WERI-Rb-1 (cell line): ENCODE results near the gene SHROOM3.

ENCODE experiments used
- DNase-seq: peaks from one replicate; pipeline ENCODE4 v3.0.0-alpha.2; 2020
- H3K27ac ChIP-seq: fragments of 250-450 bp; sonication (Bioruptor Pico); 2 replicates; pipeline ENCODE4 v1.5.1; 2020; ENCODE audit warnings: mild to moderate bottlenecking, moderate library complexity
- H3K27me3 ChIP-seq: fragments of 250-450 bp; sonication (Bioruptor Pico); 2 replicates; pipeline ENCODE4 v1.5.1; 2021; ENCODE audit warnings: mild to moderate bottlenecking, low read depth, moderate library complexity; ENCODE audit not compliant: insufficient read depth, severe bottlenecking
- H3K36me3 ChIP-seq: fragments of 250-450 bp; sonication (Bioruptor Pico); 2 replicates; pipeline ENCODE4 v1.5.1; 2020; ENCODE audit warnings: mild to moderate bottlenecking, moderate library complexity
- H3K4me3 ChIP-seq: 2 replicates; pipeline ENCODE4 v1.5.1; 2011; ENCODE audit warnings: low read depth, mild to moderate bottlenecking, control low read depth, low read length
- H3K9me3 ChIP-seq: fragments of 250-450 bp; sonication (Bioruptor Pico); 2 replicates; pipeline ENCODE4 v1.5.1; 2021; ENCODE audit warnings: mild to moderate bottlenecking, moderate library complexity; ENCODE audit not compliant: severe bottlenecking
- CTCF ChIP-seq: IDR thresholded peaks from 2 replicates; pipeline ENCODE4 v1.5.1; 2011; ENCODE audit warnings: low read depth, mild to moderate bottlenecking, control low read depth, inconsistent platforms, low read length

SHROOM3 gene

GRCh38 chr4:76687746-76688448 lies 252.9 kb downstream of the SHROOM3 start:
- TF ChIP-seq CTCF = no peak
- Histone ChIP-seq H3K9me3 (no peaks in the 10 kb centered on the region), H3K27me3 (no peaks in the 10 kb centered on the region), H3K27ac (peak overlapping the region; percentile 72), H3K36me3 (no peaks in the 10 kb centered on the region), H3K4me3 (peak overlapping the region; percentile 86)
- peak; percentile 70 for DNase-seq

GRCh38 chr4:76688619-76689144 lies 253.7 kb downstream of the SHROOM3 start:
- Histone ChIP-seq H3K36me3 (no peaks in the 10 kb centered on the region), H3K27me3 (no peaks in the 10 kb centered on the region), H3K27ac (peak overlapping the region; percentile 72), H3K4me3 (peak overlapping the region; percentile 86), H3K9me3 (no peaks in the 10 kb centered on the region)
- TF ChIP-seq CTCF = no peak
- no peak for DNase-seq

- TF ChIP-seq CTCF = no peak
- DNase-seq = peak; percentile 73
- H3K36me3 ChIP-seq = no peaks in the 10 kb centered on the region
- H3K4me3 ChIP-seq = peak overlapping the region; percentile 86
- H3K27ac ChIP-seq = peak overlapping the region; percentile 72
- no peaks in the 10 kb centered on the region for H3K27me3 ChIP-seq
- H3K9me3 ChIP-seq = no peaks in the 10 kb centered on the region
Measured at GRCh38 chr4:76689145-76689817, 254.3 kb downstream of the SHROOM3 start.

- H3K9me3 ChIP-seq = no peaks in the 10 kb centered on the region
- H3K4me3 ChIP-seq = peak overlapping the region; percentile 86
- no peaks in the 10 kb centered on the region for H3K36me3 ChIP-seq
- peak overlapping the region; percentile 72 for H3K27ac ChIP-seq
- no peak for DNase-seq
- no peaks in the 10 kb centered on the region for H3K27me3 ChIP-seq
- no peak for TF ChIP-seq CTCF
Measured at GRCh38 chr4:76690011-76690905, 255.2 kb downstream of the SHROOM3 start.

DNA sequence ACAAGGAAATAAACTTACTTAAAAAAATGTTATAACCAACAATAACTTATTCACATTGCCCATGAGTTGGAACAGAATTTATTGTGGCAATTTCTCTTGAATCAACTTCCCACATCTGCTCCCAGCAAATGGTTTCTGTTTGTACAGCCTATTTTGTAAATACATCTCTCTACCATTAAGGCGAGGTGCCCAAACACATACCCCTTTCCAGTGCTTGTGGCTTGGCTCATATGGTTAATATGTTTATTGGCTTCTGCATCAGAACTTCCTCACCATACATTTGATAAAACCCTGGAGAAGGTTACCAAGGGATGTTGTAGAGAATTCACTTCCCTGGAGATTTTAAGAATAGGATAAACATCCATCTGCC lies 255.9 kb downstream of the SHROOM3 start:
- no peak for TF ChIP-seq CTCF
- no peaks in the 10 kb centered on the region for H3K36me3 ChIP-seq
- no peak for DNase-seq
- no peak overlapping the region for H3K4me3 ChIP-seq
- no peaks in the 10 kb centered on the region for H3K9me3 ChIP-seq
- no peaks in the 10 kb centered on the region for H3K27me3 ChIP-seq
- no peak overlapping the region for H3K27ac ChIP-seq
